Peyer's patch (tissue), 4 donors: ENCODE data around the gene ITGAE.

Experiments used
- POLR2A ChIP-seq, 2 donors: fragments of 450-650 bp; IDR thresholded peaks; one replicate each; pipeline ENCODE4 v1.5.1; 2017; ENCODE audit warnings: antibody characterized with exemption in 2 of 2, mild to moderate bottlenecking in 2 of 2, moderate library complexity in 2 of 2
- TF ChIP-seq, protein P1 (sequence below), 6 experiments: fragments of 450-650 bp in 4 of 6; fragments of 200-600 bp in 2 of 6; sonication (generic) in 1 of 6; IDR thresholded peaks; one replicate each; pipeline ENCODE4 v1.5.1; 2017 to 2019; ENCODE audit warnings: antibody characterized with exemption in 6 of 6, mild to moderate bottlenecking in 3 of 6, moderate library complexity in 1 of 6

DNA sequence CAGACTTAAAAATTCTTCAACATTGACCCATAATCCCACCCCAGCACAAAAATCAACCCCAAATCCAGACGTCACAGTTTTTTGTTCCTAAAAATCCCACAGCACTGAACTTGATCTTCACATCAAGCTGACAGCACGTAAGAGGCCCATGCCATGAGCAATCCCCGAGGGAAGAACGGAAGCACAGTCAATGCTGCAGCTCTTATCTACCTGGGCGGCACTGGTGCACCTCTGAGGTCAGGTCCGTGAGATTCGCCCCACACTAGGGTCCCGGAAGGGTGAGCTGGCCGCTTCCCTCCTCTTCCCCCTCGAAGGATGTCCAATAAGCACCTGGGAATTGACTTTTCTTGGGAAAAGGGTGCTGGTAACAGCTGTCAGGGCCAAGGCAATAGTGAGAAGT is 11.3 kb upstream of the ITGAE start:
- TF ChIP-seq POLR2A (IDR thresholded peaks at IDR 0.05), result no peak
- TF ChIP-seq, protein P1, sequence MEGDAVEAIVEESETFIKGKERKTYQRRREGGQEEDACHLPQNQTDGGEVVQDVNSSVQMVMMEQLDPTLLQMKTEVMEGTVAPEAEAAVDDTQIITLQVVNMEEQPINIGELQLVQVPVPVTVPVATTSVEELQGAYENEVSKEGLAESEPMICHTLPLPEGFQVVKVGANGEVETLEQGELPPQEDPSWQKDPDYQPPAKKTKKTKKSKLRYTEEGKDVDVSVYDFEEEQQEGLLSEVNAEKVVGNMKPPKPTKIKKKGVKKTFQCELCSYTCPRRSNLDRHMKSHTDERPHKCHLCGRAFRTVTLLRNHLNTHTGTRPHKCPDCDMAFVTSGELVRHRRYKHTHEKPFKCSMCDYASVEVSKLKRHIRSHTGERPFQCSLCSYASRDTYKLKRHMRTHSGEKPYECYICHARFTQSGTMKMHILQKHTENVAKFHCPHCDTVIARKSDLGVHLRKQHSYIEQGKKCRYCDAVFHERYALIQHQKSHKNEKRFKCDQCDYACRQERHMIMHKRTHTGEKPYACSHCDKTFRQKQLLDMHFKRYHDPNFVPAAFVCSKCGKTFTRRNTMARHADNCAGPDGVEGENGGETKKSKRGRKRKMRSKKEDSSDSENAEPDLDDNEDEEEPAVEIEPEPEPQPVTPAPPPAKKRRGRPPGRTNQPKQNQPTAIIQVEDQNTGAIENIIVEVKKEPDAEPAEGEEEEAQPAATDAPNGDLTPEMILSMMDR (IDR thresholded peaks at IDR 0.05), result no peak
